IMR-90 (cell line): ENCODE results near the gene GAD2.

Experiments
- CEBPB ChIP-seq: IDR thresholded peaks from 2 replicates; pipeline ENCODE4 v1.6.1; 2012; ENCODE audit warnings: low read depth, low read length, improper control_type of control experiment
- CTCF ChIP-seq: conservative IDR thresholded peaks from 2 replicates; pipeline ENCODE4 v1.5.1; 2012; ENCODE audit warnings: mild to moderate bottlenecking, low read depth, low read length, improper control_type of control experiment
- FOS ChIP-seq: fragments of 150-350 bp; IDR thresholded peaks from 2 replicates; pipeline ENCODE4 v1.6.1; 2016; ENCODE audit warnings: low read depth, low read length
- MAFK ChIP-seq: IDR thresholded peaks from 2 replicates; pipeline ENCODE4 v1.6.1; 2012; ENCODE audit warnings: low read depth, low read length, improper control_type of control experiment
- POLR2A ChIP-seq: IDR thresholded peaks from 2 replicates; pipeline ENCODE4 v1.6.1; 2012; ENCODE audit warnings: mild to moderate bottlenecking, low read depth, low read length
- RAD21 ChIP-seq: IDR thresholded peaks from 2 replicates; pipeline ENCODE4 v1.6.1; 2012; ENCODE audit warnings: low read length, improper control_type of control experiment
- RCOR1 ChIP-seq: IDR thresholded peaks from 2 replicates; pipeline ENCODE4 v1.6.1; 2012; ENCODE audit warnings: mild to moderate bottlenecking, low read length, improper control_type of control experiment; ENCODE audit not compliant: insufficient replicate concordance
- USF2 ChIP-seq: fragments of 150-350 bp; IDR thresholded peaks from 2 replicates; pipeline ENCODE4 v1.6.1; 2017; ENCODE audit warnings: mild to moderate bottlenecking, antibody characterized with exemption, low read length, low read depth

DNA sequence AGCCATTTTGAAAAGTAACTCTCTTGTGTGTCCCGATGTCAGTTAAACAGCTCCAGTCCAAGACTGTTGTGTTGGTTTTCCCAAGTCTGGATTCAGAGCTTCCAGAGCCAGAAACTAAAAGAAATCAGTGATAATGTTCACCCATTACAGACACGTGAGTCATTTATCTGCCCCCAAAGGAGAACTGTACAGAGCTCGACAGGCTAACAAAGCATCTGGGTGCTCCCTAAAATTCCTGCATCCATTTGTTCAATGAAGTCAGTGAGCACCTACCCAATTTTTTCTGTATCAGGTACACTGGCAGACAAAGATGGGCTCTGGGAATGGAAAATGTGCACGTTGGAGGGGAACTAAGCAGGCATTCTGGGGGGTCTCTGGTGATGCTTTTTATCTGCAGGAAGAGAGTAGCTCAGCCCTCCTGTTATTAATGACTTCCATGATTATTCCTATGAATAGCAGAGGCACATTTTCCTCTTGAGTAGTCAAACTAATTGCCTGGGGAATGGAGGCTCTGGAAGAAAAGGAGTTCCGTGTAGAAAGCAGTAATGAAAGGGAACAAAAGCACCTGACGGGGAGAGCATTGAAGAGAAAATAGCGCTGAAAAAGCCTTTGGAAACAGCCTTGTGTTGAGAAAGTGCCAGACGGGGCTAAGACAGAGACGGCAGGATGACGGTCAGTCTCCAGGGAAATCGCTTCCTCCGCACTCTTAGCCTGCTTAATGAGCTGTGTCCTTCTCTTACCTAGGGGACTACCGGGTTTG, 75.3 kb downstream of the GAD2 start:
- TF ChIP-seq CTCF (no peak), CEBPB (no peak), POLR2A (no peak), FOS (no peak), RAD21 (no peak), USF2 (no peak), MAFK (no peak), RCOR1 (no peak)
